ENCODE results near the gene WDR90. TPM values are rescaled to one million over a fixed set of nuclear protein-coding genes. Genes with fewer than 3 reads are reported as not detected.
A peak's percentile ranks its signal among the peaks of the same experiment; 100 is the strongest.

WDR90 gene
- total and polyA plus RNA-seq, 2 of the 13 experiments (the other 11 are each of a cell fraction or from before 2014, with no cell fraction given) = 14.9 to 28.9 TPM

DNA sequence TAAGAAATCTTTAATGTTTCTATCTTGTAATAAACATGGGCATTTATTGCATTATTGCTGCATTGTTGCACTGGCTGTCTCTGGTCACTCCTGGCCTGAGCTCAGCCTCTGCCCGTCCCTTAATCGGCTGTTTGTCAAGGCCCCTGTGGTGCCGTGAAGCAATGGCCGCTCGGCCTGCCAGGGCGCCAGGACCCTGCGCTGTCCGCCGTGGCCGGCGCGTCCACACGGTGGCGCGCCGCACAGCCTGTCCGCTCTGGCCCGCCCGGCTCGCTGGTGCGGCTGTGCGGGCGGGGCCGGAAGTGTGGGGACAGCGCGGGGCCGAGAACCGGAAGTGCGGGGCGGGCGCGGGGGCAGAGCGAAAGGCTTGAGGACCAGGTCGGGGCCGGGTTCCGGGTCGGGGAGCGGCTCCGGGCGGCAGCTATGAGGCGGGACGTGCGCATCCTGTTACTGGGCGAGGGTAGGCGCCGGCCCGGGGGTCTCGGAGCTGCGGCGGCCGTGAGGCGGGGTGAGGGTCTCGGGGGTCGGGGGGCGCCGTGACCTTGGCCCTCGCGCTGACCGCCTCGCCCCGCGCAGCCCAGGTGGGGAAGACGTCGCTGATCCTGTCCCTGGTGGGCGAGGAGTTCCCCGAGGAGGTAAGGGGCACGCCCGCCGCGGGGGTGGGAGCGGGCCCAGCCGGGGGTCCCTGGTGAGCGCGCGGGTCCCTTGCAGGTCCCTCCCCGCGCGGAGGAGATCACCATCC is 18.8 kb downstream of the WDR90 start, which contains the start of gene RHOT2 (continued):
- TF ChIP-seq, protein P1, sequence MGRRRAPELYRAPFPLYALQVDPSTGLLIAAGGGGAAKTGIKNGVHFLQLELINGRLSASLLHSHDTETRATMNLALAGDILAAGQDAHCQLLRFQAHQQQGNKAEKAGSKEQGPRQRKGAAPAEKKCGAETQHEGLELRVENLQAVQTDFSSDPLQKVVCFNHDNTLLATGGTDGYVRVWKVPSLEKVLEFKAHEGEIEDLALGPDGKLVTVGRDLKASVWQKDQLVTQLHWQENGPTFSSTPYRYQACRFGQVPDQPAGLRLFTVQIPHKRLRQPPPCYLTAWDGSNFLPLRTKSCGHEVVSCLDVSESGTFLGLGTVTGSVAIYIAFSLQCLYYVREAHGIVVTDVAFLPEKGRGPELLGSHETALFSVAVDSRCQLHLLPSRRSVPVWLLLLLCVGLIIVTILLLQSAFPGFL (CRISPR knock-in tag; IDR thresholded peaks at IDR 0.05) = no peak
- no peak for TF ChIP-seq ZNF225 (CRISPR knock-in tag; IDR thresholded peaks at IDR 0.05)
- peak; percentile 59; the same call in 1 of the 2 replicates for TF ChIP-seq ZNF563 (CRISPR knock-in tag; IDR thresholded peaks at IDR 0.05)
- no peak for TF ChIP-seq HIVEP1 (CRISPR knock-in tag; IDR thresholded peaks at IDR 0.05)
- TF ChIP-seq, protein P2, sequence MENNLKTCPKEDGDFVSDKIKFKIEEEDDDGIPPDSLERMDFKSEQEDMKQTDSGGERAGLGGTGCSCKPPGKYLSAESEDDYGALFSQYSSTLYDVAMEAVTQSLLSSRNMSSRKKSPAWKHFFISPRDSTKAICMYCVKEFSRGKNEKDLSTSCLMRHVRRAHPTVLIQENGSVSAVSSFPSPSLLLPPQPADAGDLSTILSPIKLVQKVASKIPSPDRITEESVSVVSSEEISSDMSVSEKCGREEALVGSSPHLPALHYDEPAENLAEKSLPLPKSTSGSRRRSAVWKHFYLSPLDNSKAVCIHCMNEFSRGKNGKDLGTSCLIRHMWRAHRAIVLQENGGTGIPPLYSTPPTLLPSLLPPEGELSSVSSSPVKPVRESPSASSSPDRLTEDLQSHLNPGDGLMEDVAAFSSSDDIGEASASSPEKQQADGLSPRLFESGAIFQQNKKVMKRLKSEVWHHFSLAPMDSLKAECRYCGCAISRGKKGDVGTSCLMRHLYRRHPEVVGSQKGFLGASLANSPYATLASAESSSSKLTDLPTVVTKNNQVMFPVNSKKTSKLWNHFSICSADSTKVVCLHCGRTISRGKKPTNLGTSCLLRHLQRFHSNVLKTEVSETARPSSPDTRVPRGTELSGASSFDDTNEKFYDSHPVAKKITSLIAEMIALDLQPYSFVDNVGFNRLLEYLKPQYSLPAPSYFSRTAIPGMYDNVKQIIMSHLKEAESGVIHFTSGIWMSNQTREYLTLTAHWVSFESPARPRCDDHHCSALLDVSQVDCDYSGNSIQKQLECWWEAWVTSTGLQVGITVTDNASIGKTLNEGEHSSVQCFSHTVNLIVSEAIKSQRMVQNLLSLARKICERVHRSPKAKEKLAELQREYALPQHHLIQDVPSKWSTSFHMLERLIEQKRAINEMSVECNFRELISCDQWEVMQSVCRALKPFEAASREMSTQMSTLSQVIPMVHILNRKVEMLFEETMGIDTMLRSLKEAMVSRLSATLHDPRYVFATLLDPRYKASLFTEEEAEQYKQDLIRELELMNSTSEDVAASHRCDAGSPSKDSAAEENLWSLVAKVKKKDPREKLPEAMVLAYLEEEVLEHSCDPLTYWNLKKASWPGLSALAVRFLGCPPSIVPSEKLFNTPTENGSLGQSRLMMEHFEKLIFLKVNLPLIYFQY (CRISPR knock-in tag; IDR thresholded peaks at IDR 0.05; ENCODE audit: borderline replicate concordance) = peak; percentile 89; the same call in 1 of the 2 replicates
- TF ChIP-seq SRSF9 (IDR thresholded peaks at IDR 0.05; ENCODE audit: borderline replicate concordance, insufficient read depth, low read depth, low read length, poor library complexity, severe bottlenecking) = no peak
- TF ChIP-seq, protein P3, sequence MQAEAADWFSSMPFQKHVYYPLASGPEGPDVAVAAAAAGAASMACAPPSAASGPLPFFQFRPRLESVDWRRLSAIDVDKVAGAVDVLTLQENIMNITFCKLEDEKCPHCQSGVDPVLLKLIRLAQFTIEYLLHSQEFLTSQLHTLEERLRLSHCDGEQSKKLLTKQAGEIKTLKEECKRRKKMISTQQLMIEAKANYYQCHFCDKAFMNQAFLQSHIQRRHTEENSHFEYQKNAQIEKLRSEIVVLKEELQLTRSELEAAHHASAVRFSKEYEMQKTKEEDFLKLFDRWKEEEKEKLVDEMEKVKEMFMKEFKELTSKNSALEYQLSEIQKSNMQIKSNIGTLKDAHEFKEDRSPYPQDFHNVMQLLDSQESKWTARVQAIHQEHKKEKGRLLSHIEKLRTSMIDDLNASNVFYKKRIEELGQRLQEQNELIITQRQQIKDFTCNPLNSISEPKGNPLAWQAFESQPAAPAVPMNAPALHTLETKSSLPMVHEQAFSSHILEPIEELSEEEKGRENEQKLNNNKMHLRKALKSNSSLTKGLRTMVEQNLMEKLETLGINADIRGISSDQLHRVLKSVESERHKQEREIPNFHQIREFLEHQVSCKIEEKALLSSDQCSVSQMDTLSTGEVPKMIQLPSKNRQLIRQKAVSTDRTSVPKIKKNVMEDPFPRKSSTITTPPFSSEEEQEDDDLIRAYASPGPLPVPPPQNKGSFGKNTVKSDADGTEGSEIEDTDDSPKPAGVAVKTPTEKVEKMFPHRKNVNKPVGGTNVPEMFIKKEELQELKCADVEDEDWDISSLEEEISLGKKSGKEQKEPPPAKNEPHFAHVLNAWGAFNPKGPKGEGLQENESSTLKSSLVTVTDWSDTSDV (CRISPR knock-in tag; IDR thresholded peaks at IDR 0.05) = 0 out of 2 replicates have a peak, but pooled peaks have one; percentile 86
- TF ChIP-seq, protein P4, sequence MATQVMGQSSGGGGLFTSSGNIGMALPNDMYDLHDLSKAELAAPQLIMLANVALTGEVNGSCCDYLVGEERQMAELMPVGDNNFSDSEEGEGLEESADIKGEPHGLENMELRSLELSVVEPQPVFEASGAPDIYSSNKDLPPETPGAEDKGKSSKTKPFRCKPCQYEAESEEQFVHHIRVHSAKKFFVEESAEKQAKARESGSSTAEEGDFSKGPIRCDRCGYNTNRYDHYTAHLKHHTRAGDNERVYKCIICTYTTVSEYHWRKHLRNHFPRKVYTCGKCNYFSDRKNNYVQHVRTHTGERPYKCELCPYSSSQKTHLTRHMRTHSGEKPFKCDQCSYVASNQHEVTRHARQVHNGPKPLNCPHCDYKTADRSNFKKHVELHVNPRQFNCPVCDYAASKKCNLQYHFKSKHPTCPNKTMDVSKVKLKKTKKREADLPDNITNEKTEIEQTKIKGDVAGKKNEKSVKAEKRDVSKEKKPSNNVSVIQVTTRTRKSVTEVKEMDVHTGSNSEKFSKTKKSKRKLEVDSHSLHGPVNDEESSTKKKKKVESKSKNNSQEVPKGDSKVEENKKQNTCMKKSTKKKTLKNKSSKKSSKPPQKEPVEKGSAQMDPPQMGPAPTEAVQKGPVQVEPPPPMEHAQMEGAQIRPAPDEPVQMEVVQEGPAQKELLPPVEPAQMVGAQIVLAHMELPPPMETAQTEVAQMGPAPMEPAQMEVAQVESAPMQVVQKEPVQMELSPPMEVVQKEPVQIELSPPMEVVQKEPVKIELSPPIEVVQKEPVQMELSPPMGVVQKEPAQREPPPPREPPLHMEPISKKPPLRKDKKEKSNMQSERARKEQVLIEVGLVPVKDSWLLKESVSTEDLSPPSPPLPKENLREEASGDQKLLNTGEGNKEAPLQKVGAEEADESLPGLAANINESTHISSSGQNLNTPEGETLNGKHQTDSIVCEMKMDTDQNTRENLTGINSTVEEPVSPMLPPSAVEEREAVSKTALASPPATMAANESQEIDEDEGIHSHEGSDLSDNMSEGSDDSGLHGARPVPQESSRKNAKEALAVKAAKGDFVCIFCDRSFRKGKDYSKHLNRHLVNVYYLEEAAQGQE (IDR thresholded peaks at IDR 0.05; ENCODE audit: borderline replicate concordance in 1 of 2, low read depth in 1 of 2, low read length in 2 of 2) = no peak
- TF ChIP-seq, protein P5, sequence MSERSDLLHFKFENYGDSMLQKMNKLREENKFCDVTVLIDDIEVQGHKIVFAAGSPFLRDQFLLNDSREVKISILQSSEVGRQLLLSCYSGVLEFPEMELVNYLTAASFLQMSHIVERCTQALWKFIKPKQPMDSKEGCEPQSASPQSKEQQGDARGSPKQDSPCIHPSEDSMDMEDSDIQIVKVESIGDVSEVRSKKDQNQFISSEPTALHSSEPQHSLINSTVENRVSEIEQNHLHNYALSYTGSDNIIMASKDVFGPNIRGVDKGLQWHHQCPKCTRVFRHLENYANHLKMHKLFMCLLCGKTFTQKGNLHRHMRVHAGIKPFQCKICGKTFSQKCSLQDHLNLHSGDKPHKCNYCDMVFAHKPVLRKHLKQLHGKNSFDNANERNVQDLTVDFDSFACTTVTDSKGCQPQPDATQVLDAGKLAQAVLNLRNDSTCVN (CRISPR knock-in tag; IDR thresholded peaks at IDR 0.05; ENCODE audit: borderline replicate concordance) = no peak
- TF ChIP-seq GTF2F1 (IDR thresholded peaks at IDR 0.05; ENCODE audit: low read length) = no peak
- TF ChIP-seq MED13 (CRISPR knock-in tag; IDR thresholded peaks at IDR 0.05) = peak; percentile 19; the same call in 1 of the 2 replicates
- TF ChIP-seq MTA1 (CRISPR knock-in tag; IDR thresholded peaks at IDR 0.05; ENCODE audit: borderline replicate concordance) = peak; percentile 83; the same call in 1 of the 2 replicates
